ENCODE results near the gene PRPF4. TPM values are rescaled to one million over a fixed set of nuclear protein-coding genes. Genes with fewer than 3 reads are reported as not detected.
"Not testable (repeated sequence)": the region's sequence is repeated elsewhere in the genome, so short reads cannot be mapped to it uniquely, and the experiment has no call there.

PRPF4 gene
- total RNA-seq (10 to 100 TPM; 10.9 to 22.5 (median 19.8) TPM), polyA plus RNA-seq (10 to 100 TPM; 12.2 to 33.4 (median 30.4) TPM)
- long read RNA-seq, donor 1, transcript PRPF4-202 (14 exons, 3,212 nt): major isoform, 8 of 14 reads
- long read RNA-seq, donor 1, partial matches to known transcripts: 4 of 14 reads
- long read RNA-seq, donor 1, other reads (novel, unspliced or antisense): 1 of 14 reads
- long read RNA-seq, donor 2, transcript PRPF4-202 (14 exons, 3,212 nt): major isoform, 11 of 30 reads
- long read RNA-seq, donor 2, partial matches to known transcripts: 10 of 30 reads
- long read RNA-seq, donor 2, other reads (novel, unspliced or antisense): 5 of 30 reads

DNA sequence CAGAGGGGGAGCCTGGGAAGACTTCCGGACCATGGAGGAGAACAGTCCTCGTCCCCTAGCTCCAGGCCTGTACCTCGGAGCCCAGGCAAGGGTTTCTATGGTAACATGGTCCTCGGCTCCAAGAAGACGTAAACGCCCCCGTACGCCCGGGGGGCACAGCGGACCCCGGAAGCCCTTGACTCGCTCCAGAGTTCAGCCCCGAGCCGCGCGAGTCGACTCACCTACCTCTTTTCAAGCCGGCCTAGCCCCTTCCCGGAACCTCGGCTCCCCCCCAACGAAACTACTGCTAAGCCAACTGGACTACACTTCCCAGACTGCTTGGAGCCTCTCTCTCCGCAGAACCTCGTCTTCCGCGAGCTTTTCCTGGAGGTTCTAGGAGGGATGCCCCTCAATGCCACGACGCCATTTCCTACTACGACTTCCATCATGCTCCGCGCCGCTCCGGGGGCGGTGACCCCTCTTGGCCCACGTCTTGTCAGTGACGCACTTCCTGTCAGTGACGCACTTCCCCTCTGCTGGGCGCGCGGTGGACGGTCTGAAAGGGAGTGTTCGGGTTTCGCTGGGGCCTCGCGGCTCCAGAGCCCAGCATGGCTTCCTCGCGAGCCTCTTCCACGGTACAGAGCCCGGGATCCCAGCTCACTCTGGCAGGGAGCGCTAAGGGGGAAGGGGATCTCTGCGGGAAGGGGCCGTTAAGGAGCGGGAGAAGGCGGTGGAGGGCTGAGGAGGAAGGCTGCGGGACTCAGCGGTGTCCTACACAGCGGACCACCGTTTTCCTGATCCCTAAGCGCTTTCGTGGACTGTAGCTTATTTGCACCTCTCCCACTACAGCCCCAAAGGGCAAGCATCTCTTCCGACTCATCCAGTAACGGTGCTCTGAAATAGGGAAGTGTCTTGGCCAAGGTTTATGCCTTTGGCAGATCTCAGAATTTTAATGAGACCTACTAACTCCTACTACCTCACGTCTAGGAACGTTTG, at the start of gene PRPF4, which contains the start of gene CDC26:
TSS of gene PRPF4 (plus strand) at position 502 of the 975 bp plus-strand sequence. CDS start at position 588, 86 bp downstream.
TSS of gene CDC26 (minus strand) at position 416 of the 975 bp plus-strand sequence. CDS start 3,065 bp downstream, outside the sequence.
- Histone ChIP-seq H3K4me1 (peaks cover 17% of the 10 kb centered on the region), H3K27ac (peak within 1 kb of the TSS; percentile 96), H3K4me3 (peak within 1 kb of the TSS; percentile 95), H3K36me3 (ENCODE audit: insufficient read depth in 1 of 2, low read depth in 1 of 2) (peaks cover 23 to 69% of the 10 kb centered on the region in 2 donors), H3K27me3 (ENCODE audit: insufficient read depth in 3 of 3, low read length in 2 of 3) (no peaks in the 10 kb centered on the region), H3K9me3 (no peaks in the 10 kb centered on the region)
- DNase-seq (peak; percentile 96 to 98), ATAC-seq (peak; percentile 98 to 99 (median 99))
- no peak for TF ChIP-seq CTCF (IDR thresholded peaks at IDR 0.05)
- 0% methylated on average over 62 to 63 of the region's 63 CpGs for WGBS, 3 donors
- intact Hi-C loops (cut with DNase I): loop anchor here (2.0 to 10.0 kb wide), 7 partner anchors 55 to 383 kb away; partner anchors contain the start of genes FKBP15 (in 2 of the 2), SLC31A1 (in 2 of the 2), ALAD (in 1 of the 2) and WDR31 (in 1 of the 2)

GRCh38 chr9:113227436-113227835, 48.0 kb upstream of the PRPF4 start:
- intact Hi-C loops (cut with DNase I): no loop called here
- no peak for DNase-seq
- no peak for TF ChIP-seq CTCF (IDR thresholded peaks at IDR 0.05)
- H3K4me3 ChIP-seq: no peak overlapping the region
- H3K27me3 ChIP-seq (ENCODE audit: insufficient read depth in 3 of 3, low read length in 2 of 3): no peaks in the 10 kb centered on the region
- no peak for ATAC-seq
- H3K4me1 ChIP-seq: no peaks in the 10 kb centered on the region
- no peak overlapping the region for H3K27ac ChIP-seq
- no peaks in the 10 kb centered on the region for H3K9me3 ChIP-seq
- 0 to 88% (median 28%) methylated on average over 1 of the region's 1 CpG for WGBS, 3 donors
- H3K36me3 ChIP-seq (ENCODE audit: insufficient read depth in 1 of 2, low read depth in 1 of 2): peaks cover 0 to 10% of the 10 kb centered on the region in 2 donors

DNA sequence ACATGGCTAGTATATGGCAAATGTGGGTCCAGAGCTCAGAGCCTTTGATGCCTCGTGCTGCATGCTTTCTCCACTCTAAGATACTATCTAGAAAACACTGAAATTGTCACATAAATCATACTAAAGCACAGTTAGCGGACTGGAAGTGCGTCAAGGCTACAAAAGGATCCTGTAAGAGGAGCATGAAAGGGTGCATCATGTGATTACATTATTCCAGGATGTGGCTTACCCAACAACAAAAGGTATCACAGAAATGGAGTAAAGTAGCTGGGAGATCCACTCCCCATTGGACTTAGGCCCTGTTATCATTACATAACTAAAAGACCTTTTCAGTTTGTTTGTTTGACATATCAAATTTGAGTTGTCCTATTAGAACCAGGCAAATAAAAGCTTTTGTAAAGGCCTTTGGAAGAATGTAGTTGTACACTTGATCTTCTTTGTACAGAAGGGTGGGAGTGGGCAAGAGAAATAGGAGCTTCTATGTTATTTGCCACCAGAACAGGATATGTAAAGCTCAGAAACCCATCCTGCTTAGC, 47.3 kb upstream of the PRPF4 start:
- H3K27me3 ChIP-seq (ENCODE audit: insufficient read depth in 3 of 3, low read length in 2 of 3): no peaks in the 10 kb centered on the region
- intact Hi-C loops (cut with DNase I): no loop called here
- DNase-seq: no peak
- H3K36me3 ChIP-seq (ENCODE audit: insufficient read depth in 1 of 2, low read depth in 1 of 2): peaks cover 0 to 10% of the 10 kb centered on the region in 2 donors
- no peak for TF ChIP-seq CTCF (IDR thresholded peaks at IDR 0.05)
- H3K4me3 ChIP-seq: no peak overlapping the region
- 69 to 77% (median 74%) methylated on average over 3 of the region's 3 CpGs for WGBS, 3 donors
- H3K9me3 ChIP-seq: no peaks in the 10 kb centered on the region
- no peaks in the 10 kb centered on the region for H3K4me1 ChIP-seq
- H3K27ac ChIP-seq: no peak overlapping the region
- ATAC-seq: no peak

DNA sequence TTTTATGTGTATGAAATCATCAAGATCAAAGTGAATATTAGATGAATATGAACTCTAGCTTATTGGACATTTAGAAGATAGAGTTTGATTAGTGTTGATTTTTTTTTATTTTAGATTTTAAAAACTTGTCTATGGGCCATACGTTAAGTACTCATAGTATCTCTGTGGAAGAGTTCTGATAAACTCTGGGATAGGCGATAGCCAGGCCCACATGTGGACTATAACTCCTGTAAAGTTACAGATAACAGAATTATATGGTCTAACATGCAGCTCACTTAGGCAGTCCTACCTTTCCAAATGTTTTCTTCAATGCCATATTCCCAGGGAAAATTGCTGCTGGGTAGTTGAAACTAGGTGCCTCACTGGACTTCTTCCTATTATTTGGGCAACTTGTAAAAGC, 43.8 kb upstream of the PRPF4 start:
- intact Hi-C loops (cut with DNase I): no loop called here
- Histone ChIP-seq H3K27me3 (ENCODE audit: insufficient read depth in 3 of 3, low read length in 2 of 3) (no peaks in the 10 kb centered on the region), H3K9me3 (no peaks in the 10 kb centered on the region), H3K27ac (no peak overlapping the region), H3K4me3 (no peak overlapping the region), H3K4me1 (no peaks in the 10 kb centered on the region), H3K36me3 (ENCODE audit: insufficient read depth in 1 of 2, low read depth in 1 of 2) (no peaks in the 10 kb centered on the region)
- 96 to 98% (median 98%) methylated on average over 2 of the region's 2 CpGs for WGBS, 3 donors
- ATAC-seq (no peak), DNase-seq (no peak)
- no peak for TF ChIP-seq CTCF (IDR thresholded peaks at IDR 0.05)

- H3K4me1 ChIP-seq; DNase-seq; H3K27ac ChIP-seq; H3K9me3 ChIP-seq; H3K4me3 ChIP-seq; intact Hi-C loops (cut with DNase I); ATAC-seq; H3K27me3 ChIP-seq (ENCODE audit: insufficient read depth in 3 of 3, low read length in 2 of 3); H3K36me3 ChIP-seq (ENCODE audit: insufficient read depth in 1 of 2, low read depth in 1 of 2): not testable (repeated sequence)
- WGBS, 3 donors: 89 to 93% (median 93%) methylated on average over 10 of the region's 10 CpGs
Observed at GRCh38 chr9:113235701-113236255, 39.7 kb upstream of the PRPF4 start.

Measured in psoas muscle (tissue), 8 donors.